ENCODE results near the gene LRFN2.

Gene LRFN2

DNA sequence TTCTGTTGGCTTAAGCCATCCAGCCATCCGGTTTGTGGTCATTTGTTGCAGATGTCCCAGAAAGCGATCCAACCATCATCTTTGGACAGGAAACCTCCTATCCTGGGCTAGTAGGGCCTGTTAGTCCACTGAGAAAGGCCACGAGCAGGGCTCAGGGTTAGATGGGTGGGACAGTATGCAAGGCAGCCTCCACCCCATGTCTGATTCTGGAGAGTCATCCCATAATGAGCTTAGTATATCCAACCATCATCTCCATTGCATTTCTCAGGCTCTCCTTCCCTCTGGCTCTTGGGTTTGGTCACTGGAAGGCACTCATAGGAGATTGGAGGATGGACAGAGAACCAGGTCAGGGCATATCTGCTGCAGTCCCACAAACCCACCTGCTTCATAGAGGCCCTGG is 117.8 kb downstream of the LRFN2 start:
- no peak for DNase-seq

DNA sequence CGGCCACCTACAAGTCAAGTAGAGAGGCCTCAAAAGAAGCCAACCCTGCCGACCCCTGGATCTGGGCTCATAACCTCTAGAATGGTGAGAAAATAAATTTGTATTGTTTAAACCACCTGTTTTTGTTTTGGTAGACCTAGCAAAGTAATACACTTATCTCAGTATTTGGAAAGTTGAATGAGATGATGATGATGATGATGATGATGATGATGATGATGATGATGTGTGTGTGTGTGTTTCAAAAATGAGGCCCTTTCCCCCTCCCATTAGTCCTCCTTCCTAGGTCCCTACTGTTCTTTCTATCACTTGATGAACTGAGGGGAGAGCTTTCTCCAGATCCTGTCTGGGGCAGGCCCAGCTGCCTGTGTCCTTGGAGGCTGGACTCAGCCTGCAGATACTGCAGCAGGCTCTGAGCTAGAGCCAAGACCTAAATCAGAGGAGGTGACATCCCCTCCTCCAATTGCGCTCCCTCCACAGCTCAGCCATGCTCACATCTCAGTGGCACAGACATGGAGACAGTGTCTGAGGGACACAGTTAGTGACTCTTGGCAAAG is 120.1 kb downstream of the LRFN2 start:
- DNase-seq: no peak

GRCh38 chr6:40461643-40462042 is 125.5 kb downstream of the LRFN2 start:
- DNase-seq: no peak

DNA sequence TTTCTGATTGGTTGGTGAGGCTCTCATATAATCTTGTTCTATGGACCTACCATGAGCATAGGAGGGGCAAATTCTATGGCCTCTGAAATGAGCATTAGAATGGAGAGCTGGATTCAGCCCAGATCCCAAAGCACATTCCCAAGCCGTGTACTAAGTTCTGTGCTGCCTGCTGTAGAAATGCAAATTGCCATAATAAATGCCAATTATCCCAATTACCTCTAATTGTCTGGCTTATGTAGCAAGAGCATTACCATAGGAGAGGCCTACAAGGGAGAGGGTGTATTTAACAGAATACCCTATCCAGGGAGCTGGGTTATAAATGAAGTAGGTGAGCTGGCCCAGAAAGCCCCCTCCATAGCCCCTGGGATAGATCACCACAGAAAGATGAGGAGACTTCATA is 126.8 kb downstream of the LRFN2 start:
- DNase-seq: no peak

DNA sequence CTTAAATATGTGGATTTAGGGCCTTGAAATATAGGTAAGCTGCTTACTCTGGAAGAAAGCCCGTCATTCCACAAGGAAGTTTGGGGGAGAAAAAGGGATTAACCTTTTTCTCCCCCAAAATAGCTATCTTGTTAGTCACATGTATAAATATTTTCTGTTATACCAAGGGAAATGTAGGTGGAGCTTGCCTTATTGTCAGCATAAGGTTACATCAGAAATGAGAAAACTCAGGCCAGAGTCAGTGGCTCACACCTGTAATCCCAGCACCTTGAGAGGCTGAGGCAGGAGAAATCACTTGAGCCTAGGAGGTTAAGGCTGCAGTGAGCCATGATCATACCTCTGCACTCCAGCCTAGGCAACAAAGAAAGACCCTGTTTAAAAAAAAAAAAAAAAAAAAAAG is 129.9 kb downstream of the LRFN2 start:
- DNase-seq: no peak

- no peak for DNase-seq
Measured at GRCh38 chr6:40456390-40457013, 130.7 kb downstream of the LRFN2 start.

DNA sequence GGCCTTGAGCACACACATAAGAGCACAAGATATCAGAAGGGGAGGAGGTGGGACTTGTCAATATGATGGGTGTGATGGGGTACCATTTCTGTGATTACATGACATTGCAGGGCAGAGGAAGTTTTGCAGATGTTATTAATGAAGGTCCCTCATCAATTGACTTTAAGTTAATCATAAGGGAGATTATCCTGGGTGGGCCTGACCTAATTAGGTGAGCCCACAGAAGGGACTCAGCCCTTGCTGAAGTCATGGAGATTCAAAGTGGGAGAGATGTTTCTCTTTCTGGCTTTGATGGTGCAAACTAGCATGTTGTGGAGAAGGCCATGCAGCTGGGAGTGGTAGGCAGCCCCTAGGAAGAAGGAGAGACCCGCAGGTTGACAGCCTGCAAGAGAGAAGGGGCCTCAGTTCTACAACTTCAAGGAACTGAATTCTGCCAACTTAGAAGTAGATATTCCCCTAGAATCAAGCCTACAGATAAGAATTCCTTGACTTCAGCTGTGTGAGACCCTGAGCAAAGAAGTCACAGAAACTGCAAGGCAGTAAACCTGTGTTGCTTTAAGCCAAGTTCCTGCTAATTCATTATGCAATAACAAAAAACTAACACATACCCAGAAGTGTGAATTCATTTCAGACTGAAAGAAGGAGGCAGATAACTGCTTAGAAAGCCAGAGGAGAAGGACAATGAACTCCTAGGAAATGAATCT is 131.3 kb downstream of the LRFN2 start:
- DNase-seq: no peak

GRCh38 chr6:40450483-40450882 is 136.7 kb downstream of the LRFN2 start:
- no peak for DNase-seq

DNA sequence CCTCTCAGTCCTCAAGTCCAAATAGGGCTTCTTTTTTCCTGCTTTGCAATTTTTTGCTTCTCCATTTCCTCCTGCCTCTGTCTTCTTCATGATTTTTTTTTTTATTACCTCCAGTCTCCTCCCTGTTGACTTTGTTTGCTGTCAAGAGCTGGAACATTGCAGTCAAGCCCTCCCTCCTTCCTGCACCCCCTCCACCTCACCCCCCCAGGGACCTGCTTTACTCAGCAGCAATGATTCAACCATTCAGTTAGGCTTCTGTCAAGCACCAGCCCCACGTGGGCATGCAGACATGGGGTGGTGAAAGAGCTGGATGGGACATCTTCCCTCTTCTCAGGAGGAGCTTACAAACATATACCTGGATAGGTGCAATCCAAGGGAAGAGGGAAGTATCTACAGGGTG is 142.4 kb downstream of the LRFN2 start:
- DNase-seq: no peak

GRCh38 chr6:40444312-40444711 is 142.9 kb downstream of the LRFN2 start:
- DNase-seq: no peak

DNA sequence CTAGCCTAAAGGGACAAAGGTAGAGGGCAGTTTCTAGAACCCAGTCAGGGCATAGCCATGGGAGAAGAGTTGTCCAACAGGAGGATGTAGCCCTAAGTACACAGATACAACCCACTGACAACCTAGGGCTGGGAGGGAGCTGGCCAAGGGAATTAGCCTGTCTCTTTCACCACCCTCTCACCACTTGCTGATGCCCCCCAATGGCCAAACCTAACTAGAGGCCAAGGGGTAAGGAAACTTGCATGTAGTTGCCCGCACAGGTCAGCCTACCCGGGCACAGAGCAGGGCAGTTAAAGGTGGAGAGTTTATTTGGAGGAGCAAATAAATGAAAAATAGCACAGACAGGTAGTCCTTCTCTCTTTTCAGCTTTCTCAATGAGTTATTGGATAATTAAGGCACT is 143.3 kb downstream of the LRFN2 start:
- no peak for DNase-seq

GRCh38 chr6:40442591-40442990 is 144.6 kb downstream of the LRFN2 start:
- no peak for DNase-seq

DNA sequence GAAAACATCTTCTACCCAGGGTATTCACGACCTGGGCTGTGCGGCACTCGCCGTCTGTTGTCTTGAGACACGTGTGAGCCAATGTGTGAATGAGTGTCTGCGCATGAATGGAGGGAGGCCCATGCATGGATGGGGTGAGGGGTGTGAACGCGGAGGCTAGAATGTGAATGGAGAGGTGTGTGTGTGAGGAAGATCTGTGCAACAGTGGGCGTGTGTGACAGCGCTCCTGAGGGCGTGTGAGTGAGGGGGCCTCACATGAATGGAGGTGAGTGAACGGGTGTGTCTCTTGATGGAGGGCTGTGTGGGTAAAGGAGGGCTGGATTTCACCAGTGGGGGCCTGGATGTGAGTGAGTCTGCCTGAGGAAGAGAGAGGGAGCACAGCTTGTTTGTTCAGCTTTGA is 146.0 kb downstream of the LRFN2 start:
- DNase-seq: no peak

DNA sequence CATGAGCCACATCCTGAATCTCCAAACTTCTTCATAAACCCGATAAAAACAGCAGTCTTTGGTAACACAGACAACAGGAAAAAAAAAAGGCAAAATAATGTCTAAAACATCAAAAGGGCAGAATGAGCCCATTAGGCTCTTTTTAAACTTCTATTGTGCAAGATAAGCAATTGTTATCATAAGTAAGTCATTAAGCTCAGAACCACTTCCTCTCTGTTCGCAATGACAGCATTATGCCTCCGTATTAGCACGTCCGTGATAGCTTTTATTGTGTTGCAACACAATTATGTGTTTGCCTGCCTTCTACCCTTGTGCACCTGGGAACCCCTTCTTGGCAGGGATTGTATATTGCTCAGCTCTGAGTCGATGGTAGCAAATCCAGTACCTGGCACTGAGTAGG is 147.1 kb downstream of the LRFN2 start:
- no peak for DNase-seq

DNA sequence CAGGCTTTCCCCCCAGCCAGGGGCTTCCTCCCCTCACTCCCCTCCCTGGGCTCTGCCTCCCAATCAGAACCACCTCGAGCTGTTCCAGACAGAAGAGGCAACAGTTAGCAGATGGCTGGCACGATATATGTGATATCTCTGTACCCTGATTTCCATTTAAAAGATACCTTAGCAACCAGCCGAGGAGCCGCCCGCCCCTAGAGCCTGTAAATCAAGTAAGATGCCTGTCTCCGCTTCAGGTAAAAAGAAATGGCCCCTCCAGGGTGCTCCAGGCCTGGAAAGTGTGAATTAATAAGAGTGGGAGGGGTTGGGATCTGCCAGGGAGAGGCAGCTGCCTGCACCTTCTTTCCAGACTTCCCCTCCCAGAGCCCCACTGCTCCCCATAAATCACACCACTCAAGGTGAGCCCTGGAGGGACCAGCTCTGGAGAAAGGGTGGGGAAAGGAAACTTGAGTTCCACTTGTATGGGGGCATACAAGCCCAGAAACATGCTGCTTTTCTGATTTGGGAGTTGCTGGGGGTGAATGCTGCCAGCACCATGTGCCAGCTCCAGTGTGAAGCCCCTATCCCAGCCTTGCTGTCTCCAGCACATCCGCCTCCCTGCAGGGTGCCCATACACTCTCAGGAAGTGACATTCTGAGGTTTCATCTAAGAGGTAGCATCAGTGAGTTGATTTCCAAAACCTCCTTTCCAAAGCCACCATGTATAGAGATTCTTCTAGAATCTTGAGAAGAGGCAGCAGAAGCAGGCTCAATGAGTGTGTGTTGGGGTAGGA is 148.0 kb downstream of the LRFN2 start:
- no peak for DNase-seq

DNA sequence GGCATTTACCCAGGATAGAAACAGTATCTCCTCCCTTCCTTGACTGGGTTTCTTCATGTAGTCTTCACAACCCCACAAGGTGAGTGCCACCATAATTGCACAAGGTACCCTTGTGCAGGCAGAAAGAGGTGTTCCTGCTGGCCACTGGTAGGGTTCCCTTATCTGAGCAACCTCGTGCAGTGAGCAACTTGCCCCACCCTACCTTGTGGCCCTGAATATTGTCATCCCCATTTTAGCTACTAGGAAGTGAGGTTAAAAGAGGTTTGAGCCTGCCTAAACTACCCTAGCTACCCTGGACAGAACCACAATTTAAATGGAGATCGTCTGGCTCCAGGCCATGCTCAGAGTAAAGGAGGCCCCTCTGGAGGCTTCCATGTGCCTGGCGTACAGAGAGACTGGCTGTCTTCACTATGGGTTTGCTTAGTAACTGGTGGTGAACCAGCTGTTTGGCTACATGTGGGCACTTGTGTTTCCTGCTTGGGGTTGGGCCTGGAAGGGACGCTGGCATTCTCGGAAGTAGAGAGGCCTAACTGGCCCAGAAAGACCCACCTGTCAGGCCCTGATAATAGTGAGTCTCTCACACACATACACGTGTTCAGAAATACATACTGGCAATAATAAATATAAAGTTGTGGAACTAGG is 148.8 kb downstream of the LRFN2 start:
- no peak for DNase-seq

DNA sequence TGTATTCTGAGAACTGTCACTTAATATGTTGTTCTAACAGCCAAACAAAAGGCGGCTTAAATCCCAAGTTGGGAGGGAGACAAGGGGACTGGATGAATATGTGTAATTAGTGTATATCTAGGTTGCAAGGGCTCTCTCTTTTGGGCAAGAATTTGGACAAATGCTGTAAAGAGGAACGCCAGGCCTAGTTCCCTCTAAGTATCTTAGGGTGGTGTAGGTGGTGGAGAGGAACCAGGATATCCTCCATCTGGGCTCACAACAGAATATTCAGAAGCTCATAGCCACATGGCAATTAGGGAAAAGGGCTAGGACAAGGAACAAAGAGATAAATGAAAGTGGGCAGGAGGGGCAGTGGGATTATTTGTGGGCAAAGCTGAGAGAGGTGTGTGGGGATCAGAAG is 149.5 kb downstream of the LRFN2 start:
- DNase-seq: no peak

DNA sequence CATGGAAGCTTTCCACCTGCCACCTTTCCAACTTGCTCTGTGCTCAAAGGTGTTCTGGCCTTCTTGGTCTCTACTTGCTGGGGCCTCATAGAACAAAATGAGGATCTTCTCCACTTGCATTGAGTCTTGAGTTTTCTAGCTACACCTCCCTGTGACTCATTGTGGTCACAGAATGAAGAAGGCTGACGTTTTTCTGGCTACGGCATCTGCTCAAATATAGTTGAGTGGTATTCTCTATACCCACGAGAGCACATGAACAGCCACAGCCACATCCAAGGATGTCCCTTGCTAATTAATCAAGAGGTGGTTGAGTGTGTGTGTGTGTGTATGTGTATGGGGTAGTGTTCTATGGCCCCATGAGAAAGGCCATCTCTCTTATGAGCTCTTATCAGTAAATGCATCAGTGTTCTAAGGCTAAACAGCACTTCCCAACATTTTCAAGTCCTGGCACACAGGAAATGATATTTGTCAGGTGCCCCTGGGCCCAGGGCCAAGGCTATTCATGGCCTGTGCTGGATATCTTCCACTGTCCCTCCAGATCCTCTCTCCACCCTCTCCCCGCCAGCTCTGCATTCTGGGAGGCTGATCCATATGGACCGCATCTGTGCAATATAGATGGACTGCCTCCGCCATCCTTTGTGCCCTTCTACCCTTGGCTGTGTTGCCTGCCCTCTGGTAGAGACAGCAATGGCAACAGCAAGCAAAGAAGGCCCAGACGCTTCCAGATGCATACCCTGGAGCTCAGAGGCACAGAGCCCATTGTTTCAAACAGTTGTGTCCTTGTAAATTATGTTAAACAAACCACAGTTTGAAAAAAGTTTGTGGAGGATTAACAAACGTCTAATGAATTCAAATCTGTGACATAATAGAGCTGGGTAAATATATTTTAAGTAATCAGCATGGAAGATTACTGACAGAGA is 150.2 kb downstream of the LRFN2 start:
- DNase-seq: no peak

DNA sequence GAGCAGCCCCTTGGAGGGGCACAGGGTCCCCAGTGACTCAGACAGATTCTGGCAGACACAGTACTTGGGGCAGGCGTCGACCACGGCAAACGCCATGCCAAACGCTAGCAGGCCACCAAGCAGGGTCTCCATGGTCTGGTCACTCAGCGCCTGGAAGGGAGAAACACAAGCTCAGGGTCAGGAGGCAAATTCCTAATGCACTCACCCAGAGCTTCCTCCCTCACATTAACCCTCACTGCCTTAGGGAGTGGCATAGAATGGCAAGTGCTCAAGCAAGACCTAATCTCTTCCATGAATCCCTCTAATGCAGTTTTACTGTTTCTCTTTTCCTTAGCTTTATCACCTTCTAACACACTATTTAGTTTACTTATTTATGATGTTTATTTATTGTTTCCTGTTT is 154.2 kb downstream of the LRFN2 start:
- no peak for DNase-seq

- DNase-seq: no peak
Measured at GRCh38 chr6:40431706-40432105, 155.5 kb downstream of the LRFN2 start.

GRCh38 chr6:40427196-40427595 is 160.0 kb downstream of the LRFN2 start:
- no peak for DNase-seq

DNA sequence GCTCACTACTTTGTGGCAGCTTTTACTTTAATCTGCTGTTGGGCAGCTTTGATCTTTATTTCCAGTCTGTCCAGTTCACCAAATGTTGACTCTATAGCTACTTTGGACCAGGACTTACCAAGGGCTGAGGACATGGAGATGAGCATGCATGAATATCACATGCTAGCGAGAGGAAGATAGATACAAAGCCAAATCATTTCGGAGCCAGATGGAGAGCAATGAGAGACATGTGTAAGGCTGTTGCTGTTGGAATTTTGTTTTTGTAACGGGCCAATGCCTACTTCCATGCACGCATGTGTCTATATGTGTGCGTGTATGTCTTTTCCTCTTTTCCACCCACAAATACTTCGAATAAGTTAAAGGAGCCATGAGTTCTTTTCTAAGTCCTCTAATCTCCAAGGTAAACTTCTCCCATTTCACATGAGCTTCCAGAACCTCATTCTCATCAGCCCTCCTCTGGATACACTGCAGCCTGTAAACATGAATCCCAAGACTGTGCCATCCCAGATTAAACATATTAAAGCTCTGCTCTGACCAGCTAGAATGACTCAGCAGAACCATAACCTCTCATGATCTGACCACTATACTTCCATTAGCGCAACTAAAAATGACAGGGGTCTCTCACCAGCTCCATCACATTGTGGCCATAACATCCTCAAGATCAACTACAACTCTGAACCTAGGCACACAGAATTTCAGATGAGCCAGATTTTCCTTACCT is 160.7 kb downstream of the LRFN2 start:
- no peak for DNase-seq
